Activated B cell treated with CpG ODN at 0.5 μM for 24 hours (primary cell): ENCODE data around the gene SLC26A8. TPM values are rescaled to one million over a fixed set of nuclear protein-coding genes. Genes with fewer than 3 reads are reported as not detected.

Experiments used
- ATAC-seq: fragments of 200-7000 bp; cut with Tn5 transposase; one replicate; pipeline ENCODE4 v1.10.0; 2021; ENCODE audit warnings: low read depth, mild to moderate bottlenecking, moderate library complexity
- CTCF ChIA-PET: fragments of 350-600 bp; sonication (Branson Sonifier 250); formaldehyde crosslinking; loops from one replicate; lab custom pipeline; 2021; ENCODE audit warnings: antibody characterized with exemption; lab: Charles Lee
- POLR2A ChIA-PET: fragments of 350-600 bp; sonication (Branson Sonifier 250); formaldehyde crosslinking; loops from one replicate; lab custom pipeline; 2021; ENCODE audit warnings: antibody characterized with exemption; lab: Charles Lee
- DNase-seq: peaks from one replicate; pipeline ENCODE4 v3.0.0; 2022
- H3K27ac Mint-ChIP-seq: one replicate; pipeline ENCODE4 v1.8.0; 2020; ENCODE audit warnings: mixed read lengths
- H3K27me3 Mint-ChIP-seq: one replicate; pipeline ENCODE4 v1.8.0; 2021; ENCODE audit warnings: mixed read lengths
- H3K36me3 Mint-ChIP-seq: one replicate; pipeline ENCODE4 v1.8.0; 2021; ENCODE audit warnings: low read depth, mixed read lengths
- H3K4me1 Mint-ChIP-seq: one replicate; pipeline ENCODE4 v1.8.0; 2021; ENCODE audit warnings: mixed read lengths
- H3K4me3 Mint-ChIP-seq: one replicate; pipeline ENCODE4 v1.8.0; 2020; ENCODE audit warnings: mild to moderate bottlenecking, mixed read lengths
- H3K9me3 Mint-ChIP-seq: one replicate; pipeline ENCODE4 v1.8.0; 2020; ENCODE audit warnings: mixed read lengths
- intact Hi-C: fragments of 100-400 bp; cut with micrococcal nuclease; formaldehyde crosslinking; loops from one replicate; pipeline ENCODE4 v1.15.1; 2024
- total RNA-seq: library from RNA; stranded (reverse); gene quantifications from 2 replicates; pipeline ENCODE4 v1.2.3, GENCODE V29; 2022
- TF ChIP-seq, protein P1 (sequence below): fragments of 200-600 bp; IDR thresholded peaks from one replicate; pipeline ENCODE4 v1.8.0; 2022; ENCODE audit warnings: antibody characterized with exemption, mild to moderate bottlenecking

Gene SLC26A8
- total RNA-seq, 1 donor from 2014 or later, result not detected

- H3K36me3 Mint-ChIP-seq, result peaks cover 22% of the 10 kb centered on the region
- H3K4me1 Mint-ChIP-seq, result peaks cover 16% of the 10 kb centered on the region
- ATAC-seq (no peak), DNase-seq (no peak)
- ChIA-PET CTCF (interaction anchor here (0.6 kb wide), 1 partner anchor 22 kb away, joined by 4 read pairs; no protein-coding TSS in a partner anchor), POLR2A (interaction anchor here (0.6 to 0.7 kb wide), 2 partner anchors 43 to 77 kb away, joined by 6 read pairs; no protein-coding TSS in a partner anchor)
- intact Hi-C loops, result no loop called here
- TF ChIP-seq, protein P1, sequence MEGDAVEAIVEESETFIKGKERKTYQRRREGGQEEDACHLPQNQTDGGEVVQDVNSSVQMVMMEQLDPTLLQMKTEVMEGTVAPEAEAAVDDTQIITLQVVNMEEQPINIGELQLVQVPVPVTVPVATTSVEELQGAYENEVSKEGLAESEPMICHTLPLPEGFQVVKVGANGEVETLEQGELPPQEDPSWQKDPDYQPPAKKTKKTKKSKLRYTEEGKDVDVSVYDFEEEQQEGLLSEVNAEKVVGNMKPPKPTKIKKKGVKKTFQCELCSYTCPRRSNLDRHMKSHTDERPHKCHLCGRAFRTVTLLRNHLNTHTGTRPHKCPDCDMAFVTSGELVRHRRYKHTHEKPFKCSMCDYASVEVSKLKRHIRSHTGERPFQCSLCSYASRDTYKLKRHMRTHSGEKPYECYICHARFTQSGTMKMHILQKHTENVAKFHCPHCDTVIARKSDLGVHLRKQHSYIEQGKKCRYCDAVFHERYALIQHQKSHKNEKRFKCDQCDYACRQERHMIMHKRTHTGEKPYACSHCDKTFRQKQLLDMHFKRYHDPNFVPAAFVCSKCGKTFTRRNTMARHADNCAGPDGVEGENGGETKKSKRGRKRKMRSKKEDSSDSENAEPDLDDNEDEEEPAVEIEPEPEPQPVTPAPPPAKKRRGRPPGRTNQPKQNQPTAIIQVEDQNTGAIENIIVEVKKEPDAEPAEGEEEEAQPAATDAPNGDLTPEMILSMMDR, result no peak
- H3K9me3 Mint-ChIP-seq, result no peaks in the 10 kb centered on the region
- no peak overlapping the region for H3K27ac Mint-ChIP-seq
- H3K27me3 Mint-ChIP-seq, result no peaks in the 10 kb centered on the region
- H3K4me3 Mint-ChIP-seq, result no peak overlapping the region
Observed at GRCh38 chr6:36071281-36071680, 46.8 kb upstream of the SLC26A8 start.

DNA sequence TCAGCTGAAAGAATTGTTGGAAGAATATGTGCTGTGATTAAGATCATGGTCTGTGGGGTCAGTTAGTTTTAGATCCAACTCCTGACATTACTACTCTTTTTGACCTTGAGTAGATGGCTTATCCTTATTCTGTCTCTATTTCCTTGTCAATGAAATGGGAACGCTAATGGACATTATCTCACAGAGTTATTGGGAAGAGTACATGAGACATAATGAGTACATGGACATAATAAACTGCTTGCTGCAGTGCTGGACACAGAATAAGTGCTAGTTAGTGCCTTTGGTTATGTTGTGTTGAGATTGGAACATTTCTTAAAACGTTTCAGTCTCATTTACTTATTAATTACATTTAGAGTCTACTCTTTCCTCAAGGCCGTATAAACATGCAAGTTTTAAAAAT is 45.8 kb upstream of the SLC26A8 start:
- no peak for ATAC-seq
- Mint-ChIP-seq H3K27ac (no peak overlapping the region), H3K4me3 (no peak overlapping the region), H3K36me3 (peaks cover 20% of the 10 kb centered on the region), H3K9me3 (no peaks in the 10 kb centered on the region), H3K4me1 (peaks cover 22% of the 10 kb centered on the region), H3K27me3 (no peaks in the 10 kb centered on the region)
- intact Hi-C loops, result no loop called here
- CTCF ChIA-PET, result no interaction called here
- TF ChIP-seq, protein P1, result no peak
- POLR2A ChIA-PET, result no interaction called here
- DNase-seq, result no peak

DNA sequence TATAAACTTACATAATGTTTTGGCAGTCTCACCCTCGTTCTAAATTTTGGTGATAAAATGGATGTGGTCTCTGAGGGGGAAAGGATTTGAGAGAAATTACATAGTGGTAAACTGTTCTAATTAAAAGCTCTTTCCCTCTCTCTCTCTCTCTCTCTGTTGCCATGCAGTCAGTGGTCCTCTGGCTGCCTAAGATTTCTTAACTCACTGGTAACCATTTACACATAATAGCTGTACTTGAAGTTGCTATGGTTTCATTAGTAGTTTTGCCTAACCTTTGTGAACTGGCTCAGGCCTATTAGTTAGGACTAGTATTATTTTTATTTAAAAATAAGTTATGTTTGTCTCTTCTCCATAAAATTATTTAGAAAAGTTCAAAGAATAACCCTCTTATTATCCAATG is 45.1 kb upstream of the SLC26A8 start:
- no peak overlapping the region for H3K4me3 Mint-ChIP-seq
- H3K27me3 Mint-ChIP-seq, result no peaks in the 10 kb centered on the region
- TF ChIP-seq, protein P1, result no peak
- H3K9me3 Mint-ChIP-seq, result no peaks in the 10 kb centered on the region
- H3K36me3 Mint-ChIP-seq, result peaks cover 22% of the 10 kb centered on the region
- H3K27ac Mint-ChIP-seq, result no peak overlapping the region
- CTCF ChIA-PET, result interaction anchor here (1.0 to 1.2 kb wide), 2 partner anchors 25 to 27 kb away, joined by 3 to 6 read pairs; no protein-coding TSS in a partner anchor
- ATAC-seq, result no peak
- intact Hi-C loops, result no loop called here
- POLR2A ChIA-PET, result no interaction called here
- peaks cover 27% of the 10 kb centered on the region for H3K4me1 Mint-ChIP-seq
- no peak for DNase-seq

GRCh38 chr6:36068586-36068985 is 44.1 kb upstream of the SLC26A8 start:
- H3K36me3 Mint-ChIP-seq, result peaks cover 21% of the 10 kb centered on the region
- peaks cover 31% of the 10 kb centered on the region for H3K4me1 Mint-ChIP-seq
- ChIA-PET CTCF (interaction anchor here (1.2 kb wide), 1 partner anchor 28 kb away, joined by 3 read pairs; no protein-coding TSS in a partner anchor), POLR2A (no interaction called here)
- H3K27me3 Mint-ChIP-seq, result no peaks in the 10 kb centered on the region
- H3K4me3 Mint-ChIP-seq, result no peak overlapping the region
- TF ChIP-seq, protein P1, result no peak
- H3K9me3 Mint-ChIP-seq, result no peaks in the 10 kb centered on the region
- no peak overlapping the region for H3K27ac Mint-ChIP-seq
- ATAC-seq (no peak), DNase-seq (no peak)
- intact Hi-C loops, result no loop called here

DNA sequence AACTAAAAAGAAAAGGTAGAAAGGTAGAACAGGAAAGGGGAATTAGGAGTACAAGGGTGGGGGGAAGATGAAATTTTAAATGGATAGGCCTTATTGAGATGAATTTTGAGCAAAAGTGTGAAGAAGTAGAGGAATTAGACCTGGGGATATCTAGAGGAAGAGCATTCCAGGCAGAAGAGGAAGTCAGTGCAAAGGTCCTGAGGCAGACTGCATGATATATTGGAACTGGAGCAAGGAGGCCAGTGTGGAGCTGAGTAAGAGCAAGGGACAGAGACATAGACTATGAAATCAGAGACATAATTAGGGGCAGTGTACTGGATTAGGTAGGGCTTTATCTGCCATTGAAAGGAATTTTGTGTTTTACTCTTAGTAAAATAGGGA is 43.6 kb upstream of the SLC26A8 start:
- TF ChIP-seq, protein P1, result no peak
- ChIA-PET POLR2A (no interaction called here), CTCF (no interaction called here)
- Mint-ChIP-seq H3K9me3 (no peaks in the 10 kb centered on the region), H3K36me3 (peaks cover 19% of the 10 kb centered on the region), H3K4me3 (no peak overlapping the region), H3K4me1 (peaks cover 29% of the 10 kb centered on the region), H3K27ac (no peak overlapping the region), H3K27me3 (no peaks in the 10 kb centered on the region)
- no peak for ATAC-seq
- DNase-seq, result no peak
- intact Hi-C loops, result no loop called here
